HL-60 (cell line): ENCODE data around the gene FASTKD1.
A peak's percentile ranks its signal among the peaks of the same experiment; 100 is the strongest.
"Not testable (repeated sequence)": the region's sequence is repeated elsewhere in the genome, so short reads cannot be mapped to it uniquely, and the experiment has no call there.

ENCODE experiments used
- DNase-seq, 2 experiments: peaks; one replicate each; pipeline ENCODE4 v3.0.0-alpha.2; 2010 to 2020; ENCODE audit warnings: low read depth in 1 of 2, low spot score in 1 of 2
- H3K27ac ChIP-seq: fragments of 250-450 bp; sonication (Bioruptor Pico); replicated peaks from 2 replicates; pipeline ENCODE4 v1.5.1; 2020; ENCODE audit warnings: mild to moderate bottlenecking, moderate library complexity
- H3K27me3 ChIP-seq: fragments of 250-450 bp; sonication (Bioruptor Pico); 2 replicates; pipeline ENCODE4 v1.5.1; 2021; ENCODE audit warnings: mild to moderate bottlenecking, moderate library complexity; ENCODE audit not compliant: insufficient read depth, poor library complexity, severe bottlenecking
- H3K4me3 ChIP-seq: replicated peaks from 2 replicates; pipeline ENCODE4 v1.5.1; 2011; ENCODE audit warnings: mild to moderate bottlenecking, control low read depth, low read length; ENCODE audit not compliant: insufficient read depth
- CTCF ChIP-seq: IDR thresholded peaks from one replicate; pipeline ENCODE4 v1.5.1; 2011; ENCODE audit warnings: low read length, control low read depth, inconsistent platforms; ENCODE audit not compliant: insufficient read depth
- GABPA ChIP-seq: IDR thresholded peaks from 2 replicates; pipeline ENCODE4 v1.6.1; 2012; ENCODE audit warnings: low read depth
- POLR2AphosphoS5 ChIP-seq: IDR thresholded peaks from 2 replicates; pipeline ENCODE4 v1.6.1; 2012; ENCODE audit warnings: low read depth
- REST ChIP-seq: IDR thresholded peaks from 2 replicates; pipeline ENCODE4 v1.6.1; 2012; ENCODE audit warnings: low read depth; ENCODE audit not compliant: insufficient replicate concordance
- SPI1 ChIP-seq: IDR thresholded peaks from 2 replicates; pipeline ENCODE4 v1.6.1; 2012; ENCODE audit warnings: low read depth, mild to moderate bottlenecking, borderline replicate concordance

The FASTKD1 gene

GRCh38 chr2:169540146-169540545, 33.5 kb downstream of the FASTKD1 start:
- DNase-seq, result no peak
- Histone ChIP-seq H3K4me3 (no peak overlapping the region), H3K27me3 (no peaks in the 10 kb centered on the region), H3K27ac (no peak overlapping the region)
- no peak for TF ChIP-seq POLR2AphosphoS5
- no peak for TF ChIP-seq GABPA
- no peak for TF ChIP-seq SPI1
- no peak for TF ChIP-seq CTCF
- TF ChIP-seq REST, result no peak

- DNase-seq, H3K27ac ChIP-seq, H3K27me3 ChIP-seq, H3K4me3 ChIP-seq: not testable (repeated sequence)
Measured at GRCh38 chr2:169539460-169539859, 34.2 kb downstream of the FASTKD1 start.

- DNase-seq, result peak; percentile 35 to 64
- H3K27me3 ChIP-seq, result no peaks in the 10 kb centered on the region
- no peak overlapping the region for H3K27ac ChIP-seq
- no peak overlapping the region for H3K4me3 ChIP-seq
- TF ChIP-seq GABPA (no peak), CTCF (peak; percentile 80)
Measured at GRCh38 chr2:169528271-169528701, 45.4 kb downstream of the FASTKD1 start.

GRCh38 chr2:169526451-169526850, 47.2 kb downstream of the FASTKD1 start:
- Histone ChIP-seq H3K27me3 (no peaks in the 10 kb centered on the region), H3K4me3 (no peak overlapping the region), H3K27ac (no peak overlapping the region)
- DNase-seq, result no peak
- TF ChIP-seq CTCF, result no peak
- TF ChIP-seq REST, result no peak
- TF ChIP-seq GABPA, result no peak
- TF ChIP-seq POLR2AphosphoS5, result no peak
- TF ChIP-seq SPI1, result no peak
